HG02623 (cell line): ENCODE measurements around the gene HSP90AB1.
A peak's percentile ranks its signal among the peaks of the same experiment; 100 is the strongest.
"Not testable (repeated sequence)": the region's sequence is repeated elsewhere in the genome, so short reads cannot be mapped to it uniquely, and the experiment has no call there.

ENCODE experiments used
- ATAC-seq: cut with Tn5 transposase; IDR thresholded peaks from one replicate; pipeline ENCODE4 v1.9.1; 2021; ENCODE audit warnings: moderate library complexity; ENCODE audit not compliant: unreplicated experiment

HSP90AB1 gene

DNA sequence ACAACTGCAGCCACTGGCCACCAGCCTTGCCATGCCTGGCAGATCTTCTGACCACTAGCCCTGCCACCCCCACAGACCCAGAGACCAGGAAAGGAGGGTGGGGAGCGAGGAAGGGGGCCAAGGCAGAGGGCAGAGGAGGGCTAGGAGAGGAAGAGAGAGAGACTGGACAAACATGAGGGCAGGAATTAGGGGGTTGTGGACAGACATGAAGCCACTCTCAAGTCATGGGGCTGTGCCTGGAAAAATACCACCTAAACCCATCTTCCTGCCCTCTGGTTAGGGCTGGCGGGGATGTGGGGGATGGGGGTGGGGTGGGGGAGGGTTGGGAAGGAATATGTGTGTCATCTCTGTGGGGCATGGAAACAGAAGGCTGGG is 25.0 kb upstream of the HSP90AB1 start:
- ATAC-seq, result no peak

DNA sequence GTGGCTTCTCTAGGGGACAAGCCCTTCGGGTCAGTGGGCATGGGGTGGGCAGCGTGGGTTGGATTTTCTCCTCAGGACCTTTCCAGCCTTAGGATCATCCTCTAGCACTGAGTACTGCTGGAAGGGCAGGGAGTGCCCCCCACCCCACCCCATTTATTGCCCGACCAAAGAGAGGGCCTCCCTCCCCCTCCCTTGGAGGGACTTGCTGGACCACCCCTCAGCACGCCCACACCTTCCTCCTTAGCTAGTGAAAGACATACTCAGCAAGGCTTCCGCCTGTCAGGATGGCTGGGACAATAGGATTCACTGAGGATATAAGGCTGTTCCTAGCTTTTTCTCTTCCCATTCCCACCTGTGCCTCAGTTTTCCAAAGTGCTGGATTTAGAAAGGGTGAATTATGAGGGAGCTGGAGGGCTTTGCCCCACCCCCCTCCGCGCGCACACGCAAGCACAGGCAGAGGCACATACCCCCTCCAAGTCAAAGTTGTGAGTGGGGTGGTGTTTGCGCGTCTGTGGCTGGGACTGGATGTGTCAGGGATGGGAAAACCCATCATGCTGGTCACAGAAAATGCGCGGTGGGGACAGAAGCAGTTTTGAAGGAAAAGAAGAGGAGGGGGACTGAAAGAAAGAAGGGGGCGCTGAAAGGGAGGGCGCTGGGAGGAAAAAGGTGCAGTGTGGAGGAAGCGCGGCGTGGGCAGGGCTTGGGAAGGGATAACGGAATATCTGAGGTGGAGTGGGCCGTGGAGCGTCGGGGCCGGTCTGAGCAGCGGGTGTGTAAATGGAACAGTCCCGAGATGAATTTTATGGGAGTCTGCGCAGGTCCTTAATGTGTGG is 24.2 kb upstream of the HSP90AB1 start:
- no peak for ATAC-seq

DNA sequence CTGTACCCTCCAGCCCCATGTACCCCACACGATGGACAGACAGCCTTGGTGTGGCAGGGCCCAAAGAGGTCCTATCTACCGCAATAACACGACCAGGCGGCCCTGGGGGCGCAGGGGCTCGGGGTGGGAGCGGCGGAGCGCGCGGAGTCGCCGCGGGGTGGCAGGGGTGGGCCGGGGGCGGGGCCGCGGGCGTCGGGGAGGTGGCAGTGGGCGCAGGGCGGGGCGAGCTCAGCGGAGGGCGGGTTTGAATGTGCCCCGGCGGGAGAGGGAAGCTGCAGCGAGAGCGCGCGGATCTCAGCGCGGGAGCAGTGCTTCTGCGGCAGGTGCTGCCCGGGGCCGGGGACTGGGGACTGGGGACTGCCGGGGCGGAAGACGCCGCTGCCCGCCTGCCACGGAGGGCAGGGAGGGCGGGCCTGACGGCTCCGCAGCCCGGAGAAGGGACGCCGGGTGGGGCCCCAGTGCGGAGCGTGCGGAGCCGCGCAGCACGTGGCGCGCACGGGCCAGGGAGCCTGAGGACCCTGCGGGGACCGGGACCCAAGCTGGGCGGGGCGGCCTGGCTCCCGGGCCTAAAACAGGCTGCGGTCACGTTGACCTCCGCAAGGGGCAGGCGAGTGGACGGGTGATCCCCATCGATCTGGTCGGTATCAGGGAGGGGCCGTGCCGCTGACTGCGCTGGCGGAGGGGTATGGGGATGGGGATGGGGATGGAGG is 23.4 kb upstream of the HSP90AB1 start, which contains the start of gene SLC29A1:
TSS of gene SLC29A1 (plus strand) at position 277 of the 710 bp plus-strand sequence. CDS start 3,719 bp downstream, outside the sequence.
- ATAC-seq, result peak; percentile 42

DNA sequence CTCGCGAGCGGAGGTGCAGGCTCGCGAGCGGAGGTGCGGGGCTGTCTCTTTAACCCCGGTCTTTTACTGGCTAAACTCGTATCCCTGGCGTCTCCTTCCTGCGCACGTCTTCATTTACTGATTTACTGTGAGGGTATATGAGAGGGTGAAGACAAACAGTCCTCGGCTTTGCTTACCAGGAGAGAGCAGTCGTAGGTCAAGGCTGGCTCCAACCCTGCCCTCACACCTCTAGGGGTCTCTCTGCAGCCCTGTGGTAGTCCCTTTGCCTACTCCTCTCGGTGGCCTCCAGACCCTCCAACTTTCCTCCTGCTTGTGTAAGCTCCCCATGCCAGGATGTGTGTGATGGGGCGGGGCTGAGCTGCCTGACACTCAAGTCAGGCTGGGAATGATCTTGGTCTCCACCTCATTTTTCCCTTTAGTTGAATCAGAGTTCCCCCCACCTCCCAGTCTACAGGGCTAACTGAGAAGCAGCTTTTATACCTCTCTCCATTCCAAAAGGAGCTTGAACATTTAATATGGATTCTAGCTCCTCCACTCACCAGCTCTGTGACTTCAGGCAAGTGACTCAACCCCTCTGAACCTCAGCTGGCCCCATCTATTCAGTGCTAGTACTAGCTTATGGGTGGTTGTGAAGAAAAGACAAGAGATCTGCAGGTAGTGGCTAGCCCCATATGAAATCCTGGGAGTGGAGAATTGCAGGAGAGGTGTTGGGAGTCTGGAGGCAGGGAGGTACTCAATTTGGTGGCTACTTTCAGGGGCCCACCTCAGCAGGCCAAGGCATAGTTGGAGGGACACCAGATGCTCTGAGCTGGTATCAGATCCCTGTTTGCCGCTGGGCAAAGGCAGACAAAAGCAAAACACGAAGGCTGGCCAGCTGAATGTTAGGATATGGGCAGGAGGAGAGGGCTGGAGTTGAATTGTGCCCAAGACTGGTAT is 22.6 kb upstream of the HSP90AB1 start:
- ATAC-seq, result no peak

DNA sequence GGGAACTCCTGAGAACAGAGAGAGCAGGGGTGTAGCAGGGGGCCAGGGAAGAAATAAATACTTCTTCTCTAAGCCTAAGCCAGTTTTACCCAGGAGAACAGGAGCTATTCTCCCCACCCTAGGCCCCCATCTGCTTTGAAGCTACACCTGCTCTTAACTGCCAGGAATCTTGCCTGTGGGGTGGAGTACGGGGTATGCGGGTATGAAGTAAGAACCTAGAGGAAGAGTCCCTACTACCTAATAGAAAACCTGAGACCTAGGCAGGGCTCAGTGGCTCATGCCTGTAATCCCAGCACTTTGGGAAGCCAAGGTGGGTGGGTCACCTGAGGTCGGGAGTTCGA is 22.0 kb upstream of the HSP90AB1 start:
- no peak for ATAC-seq

DNA sequence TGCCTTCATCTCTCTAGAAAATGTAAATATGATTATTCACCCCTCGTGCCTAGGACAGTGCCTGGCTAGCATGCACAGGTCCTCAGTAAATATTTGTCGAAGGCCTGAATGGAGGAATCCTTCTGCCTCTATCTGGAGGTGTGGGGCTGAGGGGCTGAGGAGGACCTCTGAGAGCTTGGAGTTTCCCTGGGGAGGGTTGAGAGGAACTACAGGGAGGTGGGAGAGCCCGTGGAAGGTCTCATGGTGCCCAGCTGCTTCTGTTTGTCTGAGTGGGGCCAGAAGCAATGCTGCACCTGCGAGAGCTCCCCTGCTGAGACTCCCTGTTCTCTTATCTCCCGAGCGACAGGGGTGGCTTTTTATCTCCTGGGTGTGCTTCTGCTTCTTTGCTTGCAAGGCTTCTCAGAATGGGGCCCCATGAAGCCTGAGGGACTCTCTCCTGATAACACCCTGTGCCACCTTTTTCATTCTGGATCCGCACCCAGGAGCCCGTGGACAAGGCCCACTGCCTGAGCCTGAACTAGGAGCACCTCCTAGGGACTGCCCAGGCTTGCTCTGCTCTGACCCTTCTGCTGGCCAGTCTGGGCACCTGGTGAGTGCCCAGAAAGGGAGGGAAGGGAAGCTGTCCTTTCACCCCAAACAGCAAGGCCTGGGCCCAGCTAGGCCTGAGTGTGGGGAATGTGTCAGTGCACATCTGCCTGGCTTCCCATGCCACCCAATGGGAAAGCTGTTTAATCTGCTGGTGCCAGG is 21.1 kb upstream of the HSP90AB1 start:
- no peak for ATAC-seq

DNA sequence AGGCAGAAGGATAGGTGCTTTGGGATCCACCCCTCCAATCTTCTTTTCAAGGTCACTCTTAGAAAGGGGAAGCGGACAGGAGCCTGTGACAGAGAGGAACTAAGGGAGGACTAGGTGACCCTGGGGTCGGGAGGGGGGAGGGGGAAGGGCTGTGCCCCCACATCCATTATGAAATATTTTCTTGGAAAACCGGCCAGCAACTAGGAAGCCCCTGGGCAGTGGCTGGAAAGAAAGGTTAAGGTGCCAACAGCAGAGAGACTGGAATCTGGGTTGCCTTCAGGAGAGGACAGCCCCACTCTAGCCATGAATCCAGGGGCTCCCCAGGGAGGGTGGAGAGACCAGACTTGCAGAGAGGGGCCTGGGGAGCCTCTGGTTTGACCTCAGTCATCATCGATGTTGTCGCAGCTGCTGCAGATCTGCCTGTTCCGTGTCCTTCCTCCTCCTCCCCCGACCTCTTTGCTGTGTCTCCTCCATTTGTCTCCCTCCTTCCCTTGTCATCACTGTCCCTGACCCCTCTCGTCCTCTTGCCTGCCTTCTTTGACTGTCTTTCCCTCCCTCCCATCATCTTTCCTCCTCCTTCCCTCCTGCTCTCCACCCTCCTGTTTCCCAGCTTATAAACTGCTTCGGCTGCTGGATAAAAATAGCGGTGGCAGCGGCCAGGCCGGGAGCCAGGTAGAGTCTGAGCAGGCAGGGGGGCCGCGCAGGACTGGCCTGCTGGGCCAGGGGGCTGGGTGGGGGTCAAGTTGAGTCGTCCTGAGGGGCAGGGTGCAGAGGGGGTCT is 20.3 kb upstream of the HSP90AB1 start:
- ATAC-seq, result no peak

DNA sequence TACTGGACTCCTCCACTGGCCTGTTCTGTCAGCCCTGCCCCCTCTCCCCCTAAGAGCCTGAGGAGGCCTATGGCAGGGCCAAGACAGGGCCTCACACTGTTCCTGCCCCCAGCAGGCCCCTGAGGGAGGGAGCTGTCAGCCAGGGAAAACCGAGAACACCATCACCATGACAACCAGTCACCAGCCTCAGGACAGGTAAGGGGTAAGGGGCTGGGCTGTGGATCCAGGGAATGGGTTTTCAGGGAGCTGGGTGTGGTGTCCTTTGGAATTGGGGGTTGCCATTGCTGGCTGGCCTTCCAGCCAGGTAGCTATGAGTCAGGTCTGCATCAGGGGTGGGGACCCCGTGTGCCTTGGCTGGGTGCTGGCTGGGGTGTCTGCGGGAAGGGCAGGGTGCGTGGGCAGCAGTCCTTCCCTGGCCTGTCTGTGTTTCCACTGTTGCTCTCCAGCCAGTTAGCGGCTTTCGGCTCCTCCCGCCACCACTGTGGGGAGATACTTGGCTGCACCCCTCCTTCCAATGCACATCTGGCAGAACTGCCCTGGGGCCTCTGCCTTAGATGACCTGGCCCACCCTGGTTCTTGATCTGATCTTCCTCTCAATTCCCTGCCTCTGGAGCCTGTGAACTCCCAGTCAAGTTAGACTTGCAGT is 19.6 kb upstream of the HSP90AB1 start:
- ATAC-seq, result no peak

DNA sequence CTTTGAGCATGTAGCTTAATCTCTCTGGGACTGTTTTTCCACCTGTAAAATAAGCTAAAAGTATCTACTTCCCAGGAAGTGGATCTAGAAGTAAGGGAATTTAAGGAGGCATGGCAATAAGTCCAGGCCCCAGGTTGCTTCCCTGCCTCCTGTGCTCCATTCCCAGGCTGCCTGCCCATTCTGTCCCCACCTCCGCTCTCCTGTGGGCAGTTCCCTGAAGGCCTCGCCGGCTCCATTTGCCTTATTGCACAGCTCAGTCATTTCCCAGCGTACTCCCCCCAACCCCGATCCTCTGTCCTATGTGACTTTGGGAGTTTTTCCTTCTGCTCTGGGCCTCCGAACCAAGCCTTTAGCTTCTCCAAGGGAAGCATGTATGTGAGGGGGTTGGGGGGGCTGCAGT is 18.9 kb upstream of the HSP90AB1 start:
- no peak for ATAC-seq

DNA sequence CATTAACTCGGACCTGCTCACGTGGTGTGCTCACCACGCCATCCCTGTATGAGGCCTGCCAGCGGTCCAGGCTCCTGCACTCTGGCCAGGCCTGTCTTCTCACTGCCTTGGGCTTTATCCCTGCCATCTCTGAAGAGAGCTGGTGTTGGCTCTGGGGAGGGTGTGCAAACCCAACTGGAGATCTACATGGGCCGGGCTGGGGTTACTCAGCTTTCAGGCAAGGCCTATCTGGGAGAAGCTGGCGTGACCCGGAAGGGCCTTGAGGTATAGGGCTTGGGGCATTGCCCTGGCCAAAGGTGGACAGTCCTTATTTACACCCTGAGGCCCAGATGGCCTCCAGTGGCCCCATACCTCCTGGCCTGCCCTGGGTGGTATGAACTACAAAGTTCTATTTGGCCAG is 18.5 kb upstream of the HSP90AB1 start:
- no peak for ATAC-seq

DNA sequence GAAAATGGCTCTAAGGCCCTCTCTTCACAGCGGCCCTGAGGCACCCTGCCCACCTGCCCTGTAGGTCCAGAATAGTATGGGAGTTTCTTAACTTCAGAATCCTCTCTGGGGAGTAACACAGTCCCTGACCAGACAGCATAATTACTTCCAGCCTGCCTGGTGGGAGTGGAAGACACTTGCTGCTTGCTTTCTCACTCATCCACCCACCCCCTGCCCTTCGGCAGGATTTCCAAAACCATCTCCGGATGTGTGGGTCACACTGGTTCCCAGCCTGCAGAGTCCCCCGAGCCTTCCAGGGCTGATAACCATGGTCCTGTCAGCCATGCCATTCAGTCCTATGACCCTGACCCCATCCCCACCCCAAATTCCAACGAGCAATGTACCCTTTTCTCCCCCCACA is 18.1 kb upstream of the HSP90AB1 start:
- ATAC-seq, result no peak

DNA sequence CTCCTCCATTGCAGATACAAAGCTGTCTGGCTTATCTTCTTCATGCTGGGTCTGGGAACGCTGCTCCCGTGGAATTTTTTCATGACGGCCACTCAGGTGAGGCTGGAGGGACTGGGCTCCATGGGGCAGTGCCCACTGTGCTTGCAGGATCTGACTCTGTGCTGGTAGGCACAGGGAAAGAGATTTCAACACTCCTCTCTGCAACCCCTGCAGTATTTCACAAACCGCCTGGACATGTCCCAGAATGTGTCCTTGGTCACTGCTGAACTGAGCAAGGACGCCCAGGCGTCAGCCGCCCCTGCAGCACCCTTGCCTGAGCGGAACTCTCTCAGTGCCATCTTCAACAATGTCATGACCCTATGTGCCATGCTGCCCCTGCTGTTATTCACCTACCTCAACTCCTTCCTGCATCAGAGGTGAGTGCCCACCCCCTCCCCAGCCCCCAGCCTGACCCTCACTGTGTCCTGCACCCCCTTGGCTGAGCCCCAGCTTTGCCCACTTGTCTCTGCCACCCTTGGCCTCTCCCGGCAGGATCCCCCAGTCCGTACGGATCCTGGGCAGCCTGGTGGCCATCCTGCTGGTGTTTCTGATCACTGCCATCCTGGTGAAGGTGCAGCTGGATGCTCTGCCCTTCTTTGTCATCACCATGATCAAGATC is 17.4 kb upstream of the HSP90AB1 start:
- ATAC-seq, result no peak

DNA sequence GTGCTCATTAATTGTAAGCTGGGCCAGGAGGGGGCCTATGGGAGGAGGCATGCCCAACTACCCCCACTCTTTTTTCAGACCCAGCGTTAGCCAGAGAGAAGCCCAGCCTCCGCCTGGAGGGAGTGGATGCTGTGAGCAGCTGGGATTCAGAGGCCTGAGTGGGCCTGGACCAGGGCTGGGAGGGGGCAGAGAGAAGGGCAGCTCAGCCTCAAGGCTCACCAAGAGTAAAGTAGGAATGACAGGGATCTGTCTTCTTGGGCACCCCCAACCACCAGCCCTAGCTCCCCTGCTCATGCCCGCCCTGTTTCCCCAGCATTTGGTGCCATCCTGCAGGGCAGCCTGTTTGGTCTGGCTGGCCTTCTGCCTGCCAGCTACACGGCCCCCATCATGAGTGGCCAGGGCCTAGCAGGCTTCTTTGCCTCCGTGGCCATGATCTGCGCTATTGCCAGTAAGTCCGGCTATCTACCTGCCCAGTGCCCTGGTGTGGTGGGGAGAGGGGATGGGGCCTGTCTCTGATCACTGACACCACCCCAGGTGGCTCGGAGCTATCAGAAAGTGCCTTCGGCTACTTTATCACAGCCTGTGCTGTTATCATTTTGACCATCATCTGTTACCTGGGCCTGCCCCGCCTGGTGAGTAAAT is 16.7 kb upstream of the HSP90AB1 start:
- no peak for ATAC-seq

DNA sequence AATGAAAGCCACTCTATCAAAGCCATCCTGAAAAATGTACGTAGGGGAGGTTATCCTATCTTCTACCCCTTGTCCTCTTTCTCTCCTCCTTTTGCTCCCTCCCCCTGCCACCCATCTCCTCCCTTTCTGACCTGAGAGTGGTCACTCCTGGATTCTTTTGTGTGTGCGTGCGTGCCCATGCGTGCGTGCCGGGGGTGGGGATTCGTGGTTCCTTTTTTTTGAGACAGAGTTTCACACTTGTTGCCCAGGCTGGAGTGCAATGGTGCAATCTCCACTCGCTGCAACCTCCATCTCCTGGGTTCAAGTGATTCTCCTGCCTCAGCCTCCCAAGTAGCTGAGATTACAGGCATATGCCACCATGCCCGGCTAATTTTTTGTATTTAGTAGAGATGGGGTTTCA is 15.5 kb upstream of the HSP90AB1 start:
- not testable (repeated sequence) for ATAC-seq

DNA sequence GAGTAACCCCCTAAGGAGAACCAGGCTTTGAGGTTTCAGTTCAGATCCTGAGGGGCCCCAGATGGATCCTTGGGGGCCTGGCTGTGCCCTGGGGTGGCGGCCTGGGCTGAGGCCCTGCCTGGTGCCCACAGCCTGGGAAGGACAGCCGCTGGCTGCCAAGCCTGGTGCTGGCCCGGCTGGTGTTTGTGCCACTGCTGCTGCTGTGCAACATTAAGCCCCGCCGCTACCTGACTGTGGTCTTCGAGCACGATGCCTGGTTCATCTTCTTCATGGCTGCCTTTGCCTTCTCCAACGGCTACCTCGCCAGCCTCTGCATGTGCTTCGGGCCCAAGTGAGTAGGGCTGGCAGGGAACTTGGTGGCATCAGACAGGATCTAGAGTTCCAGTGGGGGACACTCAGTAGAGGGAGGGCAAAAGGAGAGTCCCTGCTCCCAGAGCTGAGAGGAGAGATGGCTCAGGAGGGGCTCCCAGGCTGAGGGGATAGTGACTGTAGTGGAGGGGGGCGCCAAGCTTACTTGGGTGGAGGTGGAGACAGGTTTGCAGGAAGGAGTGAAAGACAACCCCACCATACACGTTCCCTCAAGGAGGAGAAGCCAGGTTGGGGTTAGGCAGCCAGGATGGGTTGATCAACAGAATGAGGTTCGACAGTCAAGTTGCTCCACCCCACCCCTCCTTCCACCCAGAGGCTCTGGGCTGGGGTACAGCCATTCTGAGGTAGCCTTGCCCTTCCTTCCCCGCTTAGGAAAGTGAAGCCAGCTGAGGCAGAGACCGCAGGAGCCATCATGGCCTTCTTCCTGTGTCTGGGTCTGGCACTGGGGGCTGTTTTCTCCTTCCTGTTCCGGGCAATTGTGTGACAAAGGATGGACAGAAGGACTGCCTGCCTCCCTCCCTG is 14.0 kb upstream of the HSP90AB1 start:
- no peak for ATAC-seq

DNA sequence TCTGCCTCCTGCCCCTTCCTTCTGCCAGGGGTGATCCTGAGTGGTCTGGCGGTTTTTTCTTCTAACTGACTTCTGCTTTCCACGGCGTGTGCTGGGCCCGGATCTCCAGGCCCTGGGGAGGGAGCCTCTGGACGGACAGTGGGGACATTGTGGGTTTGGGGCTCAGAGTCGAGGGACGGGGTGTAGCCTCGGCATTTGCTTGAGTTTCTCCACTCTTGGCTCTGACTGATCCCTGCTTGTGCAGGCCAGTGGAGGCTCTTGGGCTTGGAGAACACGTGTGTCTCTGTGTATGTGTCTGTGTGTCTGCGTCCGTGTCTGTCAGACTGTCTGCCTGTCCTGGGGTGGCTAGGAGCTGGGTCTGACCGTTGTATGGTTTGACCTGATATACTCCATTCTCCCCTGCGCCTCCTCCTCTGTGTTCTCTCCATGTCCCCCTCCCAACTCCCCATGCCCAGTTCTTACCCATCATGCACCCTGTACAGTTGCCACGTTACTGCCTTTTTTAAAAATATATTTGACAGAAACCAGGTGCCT is 13.3 kb upstream of the HSP90AB1 start:
- ATAC-seq, result no peak
